GM04504 (cell line): Measurements from ENCODE around the gene ITPRIPL2.

Experiments
- DNase-seq: peaks from one replicate; pipeline ENCODE4 v3.0.0-alpha.2; 2012; ENCODE audit warnings: low read depth

Gene ITPRIPL2

DNA sequence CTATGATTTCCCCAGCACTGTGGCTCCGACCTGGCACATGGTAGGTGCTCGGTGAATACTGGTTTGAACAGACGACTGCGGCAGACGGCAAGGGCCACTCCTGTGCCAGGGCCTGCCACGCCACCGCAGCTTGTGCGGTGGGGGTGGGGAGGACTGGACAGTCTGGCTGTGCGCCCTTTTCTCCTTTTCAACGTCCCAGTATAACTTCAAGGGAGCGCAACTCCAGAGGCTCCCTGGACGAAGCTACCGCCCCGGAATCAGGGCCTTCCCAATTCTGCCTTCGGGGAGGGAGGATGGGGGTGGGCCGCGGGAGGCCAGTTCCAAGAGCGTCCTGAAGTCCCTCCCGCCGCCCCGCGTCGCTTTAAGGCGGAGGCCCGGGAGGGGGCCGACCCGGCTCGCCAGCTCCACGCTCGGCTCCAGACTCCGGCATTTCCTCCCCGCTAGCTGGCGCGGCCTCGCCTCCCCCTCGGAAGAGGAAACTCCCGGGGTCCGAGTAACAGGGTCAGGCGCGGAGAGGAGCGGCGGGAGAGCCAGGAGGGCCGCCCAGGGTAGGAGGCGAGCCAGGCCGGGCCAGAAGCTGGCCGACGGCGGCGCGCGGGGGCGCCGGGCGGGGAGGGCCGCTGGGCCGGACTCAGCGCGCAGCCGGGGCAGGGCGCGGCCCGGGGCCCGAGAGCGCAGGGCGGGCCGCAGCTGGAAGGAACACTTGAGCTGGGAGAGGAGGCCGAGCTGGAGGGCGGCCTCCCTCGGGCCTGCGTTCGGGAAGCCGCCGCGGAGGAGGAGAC lies at the start of gene ITPRIPL2:
Gene ITPRIPL2, plus strand, starts transcription at position 388 of the 782 bp plus-strand sequence. CDS start 498 bp downstream, outside the sequence.
- DNase-seq = peak; percentile 87

DNA sequence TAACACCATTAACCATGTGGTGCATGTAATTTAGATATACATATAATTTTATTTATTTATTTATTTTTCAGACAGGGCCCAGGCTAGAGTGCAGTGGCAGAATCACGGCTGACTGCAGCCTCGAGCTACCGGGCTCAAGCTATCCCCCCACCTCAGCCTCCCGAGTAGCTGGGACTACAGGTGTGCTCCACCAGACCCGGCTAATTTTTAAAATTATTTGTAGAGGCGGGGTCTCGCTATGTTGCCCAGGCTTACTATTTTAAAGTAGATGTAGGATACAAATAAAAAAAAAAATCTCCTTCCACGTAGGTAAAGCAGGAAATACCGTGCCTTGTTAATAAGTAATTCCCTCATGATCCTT lies 46.8 kb upstream of the ITPRIPL2 start:
- no peak for DNase-seq

DNA sequence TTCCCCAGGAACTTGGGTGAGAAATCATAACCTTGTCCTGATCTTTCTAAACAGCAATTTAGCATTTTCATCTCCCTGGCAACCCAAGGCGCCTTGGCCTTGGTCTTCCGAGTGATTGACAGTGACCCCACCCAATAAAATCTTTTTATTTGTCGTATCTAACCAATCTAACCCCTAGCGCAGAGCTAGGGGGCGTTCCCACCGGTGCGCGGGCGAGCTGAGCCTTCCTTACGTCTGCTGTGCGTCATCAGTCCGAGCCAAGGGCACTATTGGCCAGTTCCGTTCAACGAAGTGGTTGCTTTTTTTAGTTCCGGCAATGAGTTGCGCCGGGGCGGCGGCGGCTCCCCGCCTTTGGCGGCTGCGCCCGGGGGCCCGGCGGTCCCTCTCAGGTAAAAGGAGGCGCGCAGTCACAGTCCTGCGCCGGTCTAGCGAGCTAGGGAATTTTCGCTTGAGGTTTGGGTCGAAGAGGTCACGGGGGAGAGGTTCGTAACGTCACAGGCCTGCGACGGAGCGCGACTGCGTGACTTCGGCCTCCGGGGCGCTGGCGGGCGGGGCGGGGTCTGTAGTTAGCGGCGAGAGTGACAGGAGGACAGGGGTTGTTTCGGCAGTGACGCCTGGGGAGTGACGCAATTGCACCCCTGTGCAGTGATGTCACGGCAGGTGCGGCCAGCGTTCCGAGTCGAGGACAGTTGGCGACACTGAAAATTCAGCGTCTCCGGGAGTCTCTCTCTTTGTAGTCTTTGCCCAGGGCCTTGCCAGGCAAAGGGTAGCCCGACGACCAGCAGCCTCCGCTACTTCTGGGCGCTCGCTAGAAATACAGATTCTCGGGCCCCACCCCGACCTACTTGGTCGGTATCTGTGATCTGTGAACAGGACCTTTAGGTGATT lies 46.2 kb upstream of the ITPRIPL2 start, which contains the start of gene COQ7:
Gene COQ7, plus strand, starts transcription at position 266 of the 888 bp plus-strand sequence. Its CDS starts 51 bp downstream, at position 317.
- peak; percentile 99 for DNase-seq

DNA sequence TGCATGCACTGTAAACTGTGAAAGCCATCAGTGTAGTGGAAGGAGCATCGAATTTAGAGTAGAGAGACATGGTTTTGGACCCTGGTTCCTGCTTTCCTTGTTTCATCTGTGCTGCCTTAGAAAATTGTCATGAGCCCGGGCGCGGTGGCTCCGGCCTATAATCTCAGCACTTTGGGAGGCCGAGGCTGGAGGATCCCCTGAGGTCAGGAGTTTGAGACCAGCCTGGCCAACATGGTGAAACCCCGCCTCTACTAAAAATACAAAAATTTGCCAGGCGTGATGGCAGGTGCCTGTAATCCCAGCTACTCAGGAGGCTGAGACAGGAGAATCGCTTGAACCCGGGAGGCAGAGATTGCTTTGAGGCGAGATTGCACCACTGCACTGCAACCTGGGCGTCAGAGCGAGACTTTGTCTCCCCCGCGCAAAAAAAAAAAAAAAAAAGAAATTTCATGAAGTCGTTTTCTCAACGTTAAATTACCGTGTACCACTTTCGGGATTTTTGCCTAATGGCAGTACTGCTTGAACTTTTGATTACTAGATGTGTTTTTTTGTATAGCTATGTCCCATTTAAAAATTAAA lies 45.4 kb upstream of the ITPRIPL2 start:
- no peak for DNase-seq

DNA sequence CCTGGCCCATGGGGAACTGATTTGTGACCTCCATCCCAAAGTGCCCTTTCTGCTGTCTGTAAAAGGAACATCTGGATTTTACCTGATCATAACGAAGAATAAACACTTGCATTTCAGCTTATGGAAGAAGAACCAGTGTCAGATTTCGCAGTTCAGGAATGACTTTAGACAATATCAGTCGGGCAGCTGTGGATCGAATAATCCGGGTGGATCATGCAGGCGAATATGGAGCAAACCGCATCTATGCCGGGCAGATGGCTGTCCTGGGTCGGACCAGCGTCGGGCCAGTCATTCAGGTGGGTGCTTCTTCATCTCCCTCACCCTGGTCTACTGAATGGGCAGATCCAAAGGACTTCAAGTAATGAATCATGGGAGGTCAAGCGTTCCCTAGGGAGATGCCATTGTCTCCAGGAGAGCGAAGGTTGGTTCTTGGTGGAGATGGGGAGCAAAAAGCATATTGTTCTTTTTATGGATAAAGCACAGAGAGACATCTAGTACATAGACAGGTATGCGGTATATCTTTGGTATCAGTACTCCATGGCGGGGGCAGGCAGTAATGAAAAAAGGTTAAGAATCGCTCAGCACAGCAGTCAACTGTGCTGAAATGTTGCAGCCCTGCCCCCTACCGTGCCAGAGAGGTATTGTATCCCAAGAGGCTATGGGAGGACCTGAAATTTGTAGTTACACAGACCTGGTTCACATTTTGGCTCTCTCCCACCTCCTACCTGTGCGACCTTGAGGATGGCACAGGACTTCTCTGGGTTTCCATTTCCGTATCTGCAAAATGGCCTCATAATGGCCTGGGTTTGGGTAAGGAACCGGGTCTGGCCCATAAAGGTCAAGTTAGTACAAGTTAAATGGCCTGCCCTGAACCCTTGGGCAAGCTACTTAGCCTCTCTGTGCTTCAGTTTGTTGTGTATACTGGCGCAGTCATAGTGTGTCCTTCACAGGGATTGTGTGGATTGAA lies 41.7 kb upstream of the ITPRIPL2 start:
- DNase-seq = peak; percentile 21

DNA sequence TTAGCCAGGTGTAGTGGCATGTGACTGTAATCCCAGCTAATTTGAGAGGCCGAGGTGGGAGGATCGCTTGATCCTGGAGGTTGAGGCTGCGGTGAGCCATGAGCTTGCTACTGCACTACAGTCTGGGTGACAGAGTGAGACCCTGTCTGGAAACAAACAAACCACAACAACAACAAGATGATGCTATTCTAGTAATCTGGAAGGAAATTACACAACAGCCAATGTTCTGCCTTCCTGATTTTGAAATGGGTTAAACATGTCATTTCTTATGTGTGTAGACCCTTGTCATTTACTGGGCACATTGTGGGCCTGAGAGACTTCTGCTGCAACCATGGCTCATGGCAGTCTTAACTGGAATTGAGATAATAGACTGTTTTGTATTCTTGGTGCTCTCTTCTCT lies 40.4 kb upstream of the ITPRIPL2 start:
- no peak for DNase-seq

DNA sequence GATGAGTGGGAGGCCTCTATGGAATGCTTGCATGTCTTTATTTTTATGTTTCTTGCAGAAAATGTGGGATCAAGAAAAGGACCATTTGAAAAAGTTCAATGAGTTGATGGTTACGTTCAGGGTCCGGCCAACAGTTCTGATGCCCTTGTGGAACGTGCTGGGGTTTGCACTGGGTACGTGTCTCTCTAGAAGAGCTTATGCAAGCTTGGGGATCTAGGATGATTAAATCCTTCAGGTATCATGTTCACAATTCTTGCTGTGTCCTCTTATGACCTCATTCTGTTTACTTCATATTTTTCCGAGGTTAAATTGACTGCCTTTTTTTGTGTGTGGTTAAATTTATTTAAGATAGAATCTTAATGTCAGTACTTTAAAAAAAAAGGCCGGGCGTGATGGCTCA lies 39.9 kb upstream of the ITPRIPL2 start:
- no peak for DNase-seq

DNA sequence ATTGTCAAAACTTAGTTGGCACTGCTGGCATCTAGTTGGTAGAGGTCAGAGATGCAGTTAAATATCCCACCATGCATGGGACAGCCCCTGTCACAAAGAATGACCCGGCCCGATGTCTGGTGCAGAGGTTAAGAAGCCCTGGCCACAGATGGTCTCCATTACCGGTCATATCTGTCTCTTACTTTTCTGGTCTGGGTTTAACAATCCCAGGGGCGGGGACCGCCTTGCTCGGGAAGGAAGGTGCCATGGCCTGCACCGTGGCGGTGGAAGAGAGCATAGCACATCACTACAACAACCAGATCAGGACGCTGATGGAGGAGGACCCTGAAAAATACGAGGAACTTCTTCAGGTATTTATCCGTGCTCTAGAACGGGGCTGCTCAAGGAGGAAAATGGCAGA lies 38.3 kb upstream of the ITPRIPL2 start:
- no peak for DNase-seq

DNA sequence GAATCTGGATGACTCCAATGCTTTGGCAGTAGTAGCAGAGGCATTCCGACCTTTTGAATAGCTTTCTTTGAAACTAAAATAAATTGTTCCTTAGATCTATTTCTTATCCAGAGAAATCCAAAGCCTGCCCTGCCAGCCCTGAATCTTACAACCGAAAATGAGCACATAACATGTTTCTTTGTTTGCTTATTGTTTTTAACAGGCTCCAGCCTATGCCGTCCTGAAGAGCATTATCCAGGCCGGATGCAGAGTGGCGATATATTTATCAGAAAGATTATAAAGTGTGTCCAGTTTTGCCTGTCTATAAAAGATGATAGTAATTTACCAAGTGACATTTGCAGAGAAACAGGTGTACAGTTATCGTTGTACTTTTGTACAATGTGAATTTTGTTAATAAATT lies 35.9 kb upstream of the ITPRIPL2 start:
- no peak for DNase-seq

DNA sequence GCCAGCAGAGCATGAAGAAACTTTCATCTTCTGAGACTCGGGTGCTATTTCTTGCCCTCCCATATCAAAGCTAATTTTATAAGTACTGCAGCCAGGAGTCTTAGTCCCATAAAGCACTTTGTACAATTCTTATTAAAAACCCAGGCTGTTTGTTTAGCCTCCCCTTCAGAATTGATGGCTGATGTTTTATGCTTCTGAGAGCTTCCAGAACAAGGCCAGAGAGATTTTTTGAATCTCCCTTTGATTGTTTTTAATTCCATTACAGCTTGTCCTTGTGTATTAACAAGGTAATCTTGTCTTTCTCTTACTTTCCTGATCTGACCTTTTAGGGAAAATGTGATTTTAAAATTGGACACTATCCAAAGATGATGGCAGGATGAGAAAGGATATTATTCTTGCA lies 30.1 kb upstream of the ITPRIPL2 start:
- DNase-seq = no peak

DNA sequence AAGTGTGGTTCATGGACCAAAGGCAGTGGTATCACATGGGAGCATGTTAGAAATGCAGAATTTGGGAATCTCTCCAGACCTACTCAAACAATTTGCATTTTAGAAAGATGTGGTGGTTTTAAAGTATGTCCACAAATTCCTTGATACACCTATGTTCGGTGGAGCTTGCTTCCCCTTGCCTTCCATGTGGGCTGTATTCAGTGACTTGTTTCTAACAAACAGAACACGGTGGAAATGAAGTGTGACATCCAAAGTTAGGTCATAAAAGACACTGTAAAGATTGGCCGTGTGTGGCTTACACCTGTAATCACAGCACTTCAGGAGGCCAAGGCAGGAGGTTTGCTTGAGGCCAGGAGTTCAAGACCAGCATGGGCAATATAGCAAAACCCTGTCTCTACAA lies 29.6 kb upstream of the ITPRIPL2 start:
- DNase-seq = no peak

DNA sequence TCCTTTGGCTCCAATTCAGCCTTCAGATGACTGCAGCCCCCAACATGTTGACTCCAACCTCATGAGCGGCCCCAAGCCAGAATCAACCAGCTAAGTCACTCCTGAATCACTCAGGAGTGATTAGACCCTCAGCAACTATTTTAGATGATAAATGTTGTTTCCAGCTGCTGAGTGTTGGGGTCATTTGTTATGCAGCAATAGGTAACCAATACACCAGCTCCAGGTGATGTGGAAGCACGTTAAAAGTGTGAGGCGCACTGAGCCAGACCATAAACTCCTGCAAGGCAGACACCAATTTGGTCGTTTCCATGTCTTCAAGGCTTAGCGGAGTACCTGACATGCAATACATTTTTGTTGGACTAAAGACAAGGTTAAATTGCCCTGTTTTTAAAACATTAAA lies 28.9 kb upstream of the ITPRIPL2 start:
- no peak for DNase-seq

DNA sequence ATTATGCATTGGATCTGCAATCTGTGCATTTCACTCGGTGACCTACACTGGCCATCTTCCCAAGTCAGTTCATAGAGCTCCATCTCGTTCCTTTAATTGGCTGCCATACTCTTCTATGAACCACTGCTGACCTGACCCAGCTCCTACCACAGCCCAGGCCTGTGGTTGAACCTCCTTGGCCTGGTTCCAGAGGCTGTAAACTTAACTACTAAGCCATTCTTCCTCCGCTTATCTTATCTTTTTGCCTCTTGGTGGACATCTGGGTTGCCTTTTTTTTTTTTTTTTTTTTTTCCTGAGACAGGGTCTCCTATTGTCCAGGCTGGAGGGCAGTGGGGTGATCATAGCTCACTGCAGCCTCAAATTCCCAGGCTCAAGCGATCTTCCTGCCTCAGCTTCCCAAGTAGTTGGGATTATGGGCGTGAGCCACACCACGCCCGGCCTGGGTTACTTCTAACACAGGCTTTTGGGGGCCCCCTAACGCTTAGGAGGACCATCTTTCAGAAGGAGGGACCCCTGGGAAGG lies 28.0 kb upstream of the ITPRIPL2 start:
- DNase-seq = no peak

DNA sequence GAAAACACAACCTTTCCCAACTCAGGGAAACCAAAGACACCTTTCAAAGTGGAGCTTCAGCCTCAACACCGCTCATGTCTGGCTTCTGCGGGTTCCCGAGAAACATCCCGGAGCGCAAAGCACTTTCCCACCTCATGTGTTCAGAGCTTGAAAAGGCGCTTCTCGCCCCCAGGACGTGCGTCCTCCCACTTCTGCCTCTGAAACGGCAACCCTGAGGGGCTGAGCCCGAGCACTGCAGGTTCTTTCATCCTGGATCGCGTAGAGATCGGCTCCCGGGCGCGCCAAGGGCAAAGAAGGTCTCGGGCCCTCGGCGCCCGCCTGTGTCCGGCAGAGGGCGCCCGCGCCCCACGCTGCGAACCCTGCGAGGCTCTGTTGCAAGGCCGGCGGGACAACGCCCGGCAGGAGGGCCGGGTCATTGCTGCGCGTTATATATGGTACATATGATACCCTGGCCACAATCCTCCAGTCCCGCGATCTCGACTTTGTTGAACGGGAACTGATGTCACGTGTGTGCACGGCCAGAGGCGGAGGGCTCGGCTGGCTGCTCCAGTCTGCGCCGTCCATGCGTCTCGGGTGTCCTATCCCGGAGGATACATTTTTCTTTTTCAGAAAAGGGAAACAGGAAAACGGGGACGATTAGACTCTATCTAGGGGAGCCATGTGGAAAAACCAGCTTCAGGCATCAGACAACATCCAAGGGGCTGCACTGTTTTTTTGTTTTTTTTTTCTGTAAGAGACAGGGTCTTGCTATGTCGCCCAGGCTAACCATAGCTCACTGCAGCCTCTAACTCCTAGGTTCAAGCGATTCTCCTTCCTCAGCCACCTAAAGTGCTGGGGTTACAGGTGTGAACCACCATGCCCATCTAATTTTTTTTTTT lies 27.2 kb upstream of the ITPRIPL2 start:
- peak; percentile 70 for DNase-seq

DNA sequence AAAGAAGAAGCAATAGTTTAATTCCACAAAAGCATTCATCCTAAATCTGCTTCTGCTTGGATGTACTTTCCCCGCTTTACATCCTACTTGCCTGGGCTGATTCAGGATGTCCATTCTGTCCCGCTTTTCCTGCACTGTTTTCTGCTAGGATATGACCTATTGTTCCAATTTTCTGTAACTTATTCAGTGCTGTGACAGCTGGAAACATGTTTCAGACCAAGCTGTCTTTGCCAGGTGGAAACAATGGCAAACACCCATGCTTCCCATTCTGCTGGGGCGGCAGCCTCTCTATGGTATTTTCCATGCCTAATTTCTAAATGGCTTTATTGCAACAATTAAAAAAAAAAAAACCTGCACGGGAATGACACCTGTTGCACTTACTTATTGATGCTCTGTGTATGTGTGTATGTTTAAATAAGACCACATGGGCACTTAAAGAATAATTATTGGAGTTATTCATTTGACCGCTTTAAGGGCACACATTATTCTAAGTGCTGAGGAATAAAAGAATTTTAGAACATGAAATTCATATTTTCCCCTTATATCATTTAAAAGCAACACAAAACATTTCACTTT lies 25.3 kb upstream of the ITPRIPL2 start:
- no peak for DNase-seq

DNA sequence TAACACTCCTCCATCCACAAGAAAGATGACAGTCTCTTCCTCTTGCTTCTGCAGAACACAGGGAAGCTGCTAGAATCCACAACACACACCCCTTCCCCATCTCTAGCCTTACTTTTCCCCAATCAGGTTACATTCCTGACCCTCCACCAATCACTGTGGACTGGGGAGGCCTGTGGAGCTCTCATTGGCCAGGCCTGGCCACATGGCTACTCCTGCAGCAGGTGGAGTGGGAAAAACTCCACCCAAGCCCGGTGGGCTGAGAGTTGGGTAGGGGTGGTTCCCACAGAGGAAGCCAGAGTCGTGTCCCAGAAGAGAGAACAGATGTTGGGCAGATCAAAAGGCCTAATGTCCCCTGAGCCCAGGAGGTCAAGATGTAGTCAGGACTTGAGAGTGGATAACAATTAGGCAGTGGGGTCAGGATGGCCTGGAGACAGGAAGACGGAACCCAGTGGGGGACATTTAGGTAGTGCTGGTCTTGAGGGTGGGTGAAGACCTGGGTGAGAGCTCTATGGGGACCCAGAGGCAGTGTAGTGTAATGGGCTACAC lies 24.3 kb upstream of the ITPRIPL2 start:
- no peak for DNase-seq

DNA sequence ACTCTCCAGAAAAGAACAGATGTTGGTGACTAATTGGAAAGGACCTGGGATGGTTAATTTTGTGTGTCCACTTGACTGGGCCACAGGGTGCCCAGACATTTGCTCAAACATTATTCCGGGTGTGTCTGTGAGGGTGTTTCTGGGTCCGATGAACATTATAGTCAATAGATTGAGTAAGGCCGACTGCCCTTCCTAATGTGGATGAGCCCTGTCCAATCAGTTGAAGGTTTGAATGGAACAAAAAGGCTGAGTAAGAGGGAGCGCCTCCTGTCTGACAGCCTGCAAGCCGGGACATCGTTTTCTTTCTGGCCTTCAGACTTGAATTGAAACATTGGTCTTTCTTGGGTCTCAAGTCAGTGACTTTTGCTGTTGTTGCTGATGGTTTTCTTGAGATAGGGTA lies 22.8 kb upstream of the ITPRIPL2 start:
- no peak for DNase-seq

DNA sequence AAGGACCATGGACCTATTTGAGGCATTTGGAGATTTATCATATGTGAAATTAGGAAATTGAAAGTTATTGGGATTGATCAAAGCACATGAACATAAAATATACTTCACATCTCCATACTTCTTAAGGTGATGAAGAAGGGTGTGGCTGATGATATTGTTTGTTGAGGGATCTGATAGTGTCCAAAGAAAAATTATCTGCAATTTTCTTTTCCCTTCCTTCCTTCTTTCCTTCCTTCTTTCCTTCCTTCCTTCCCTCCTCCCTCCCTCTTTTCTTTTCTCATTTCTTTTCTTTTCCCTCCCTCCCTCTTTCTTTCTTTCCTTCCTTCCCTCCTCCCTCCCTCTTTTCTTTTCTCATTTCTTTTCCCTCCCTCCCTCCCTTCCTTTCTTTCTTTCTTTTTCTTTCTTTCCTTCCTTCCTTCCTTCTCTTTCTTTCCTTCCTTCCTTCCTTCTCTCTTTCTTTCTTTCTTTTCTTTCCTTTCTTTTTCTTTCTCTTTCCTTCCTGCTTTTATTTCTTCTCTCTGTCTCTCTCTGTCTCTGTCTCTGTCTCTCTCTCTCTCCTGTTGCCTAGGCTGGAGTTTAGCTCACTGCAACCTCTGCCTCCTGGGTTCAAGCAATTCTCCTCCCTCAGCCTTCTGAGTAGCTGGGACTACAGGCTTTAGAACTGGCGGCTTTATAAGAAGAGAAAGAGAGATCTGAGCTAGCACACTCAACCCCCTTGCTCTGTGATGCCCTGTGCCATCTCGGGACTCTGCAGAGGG lies 20.9 kb upstream of the ITPRIPL2 start:
- no peak for DNase-seq
